IPS-20b (cell line): ENCODE measurements around the gene FBN1.

Source experiments
- H3K27ac ChIP-seq: one replicate; pipeline ENCODE4 v1.5.1; 2013; ENCODE audit warnings: low read length
- H3K27me3 ChIP-seq: 2 replicates; pipeline ENCODE4 v1.6.1; 2013; ENCODE audit warnings: mild to moderate bottlenecking, low read length, inconsistent platforms; ENCODE audit not compliant: insufficient read depth
- H3K36me3 ChIP-seq: 2 replicates; pipeline ENCODE4 v1.6.1; 2013; ENCODE audit warnings: low read depth, mild to moderate bottlenecking, inconsistent platforms, low read length, moderate library complexity; ENCODE audit not compliant: insufficient read depth
- H3K4me1 ChIP-seq: 2 replicates; pipeline ENCODE4 v1.6.1; 2013; ENCODE audit warnings: mild to moderate bottlenecking, control low read depth, inconsistent platforms, low read length, moderate library complexity; ENCODE audit not compliant: insufficient read depth
- H3K4me3 ChIP-seq: 2 replicates; pipeline ENCODE4 v1.5.1; 2013; ENCODE audit warnings: mild to moderate bottlenecking, low read length, inconsistent platforms
- H3K9ac ChIP-seq: 2 replicates; pipeline ENCODE4 v1.6.1; 2013; ENCODE audit warnings: low read depth, mild to moderate bottlenecking, inconsistent platforms, low read length, moderate library complexity
- H3K9me3 ChIP-seq: 2 replicates; pipeline ENCODE4 v1.6.1; 2013; ENCODE audit warnings: mild to moderate bottlenecking, low read depth, low read length, inconsistent platforms; ENCODE audit not compliant: insufficient read depth

Gene FBN1

DNA sequence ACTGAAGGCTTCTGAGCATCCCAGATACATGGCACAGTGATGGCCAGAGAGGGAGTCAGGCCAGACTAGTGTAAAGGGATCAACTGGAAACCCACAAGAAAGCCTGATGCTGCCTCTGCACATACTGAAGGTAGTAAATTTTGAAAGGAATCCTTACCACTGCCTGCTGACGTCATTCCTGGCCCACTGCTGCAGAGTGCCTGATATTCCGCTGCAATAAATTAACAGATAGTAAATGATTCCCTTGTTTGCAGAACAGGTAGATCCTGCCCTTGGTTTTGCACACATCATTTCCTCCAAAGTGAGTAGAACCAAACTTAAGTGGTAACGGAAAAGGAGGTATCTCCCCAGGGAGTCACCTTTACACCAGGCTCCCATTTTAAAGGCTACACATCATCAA, 146.7 kb downstream of the FBN1 start:
- Histone ChIP-seq H3K27ac (no peak overlapping the region), H3K4me3 (no peak overlapping the region), H3K27me3 (no peaks in the 10 kb centered on the region)

DNA sequence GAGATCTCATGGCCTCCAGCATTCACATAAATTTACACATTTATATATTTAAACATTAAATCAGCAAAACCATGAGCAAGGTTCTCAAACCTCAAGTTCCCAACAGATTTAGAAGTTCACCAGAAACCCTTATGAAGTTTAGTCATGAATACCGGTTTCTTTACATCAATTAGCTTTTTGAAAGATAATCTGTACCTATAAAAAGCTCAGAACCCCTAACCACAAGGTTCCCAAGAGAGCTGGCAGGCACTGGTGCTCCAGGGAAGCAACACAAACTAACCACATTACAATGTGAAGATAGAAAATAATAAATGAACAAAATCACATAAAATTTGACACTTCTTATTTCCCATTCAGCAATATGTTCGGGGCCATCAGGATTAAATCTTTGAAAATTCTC, 150.9 kb downstream of the FBN1 start:
- Histone ChIP-seq H3K27ac (no peak overlapping the region), H3K4me3 (no peak overlapping the region), H3K36me3 (no peaks in the 10 kb centered on the region), H3K4me1 (no peaks in the 10 kb centered on the region), H3K9ac (no peak overlapping the region), H3K27me3 (no peaks in the 10 kb centered on the region), H3K9me3 (no peaks in the 10 kb centered on the region)

More for the DNA sequence above, 146.7 kb downstream of the FBN1 start:
- H3K9ac ChIP-seq, result no peak overlapping the region
- no peaks in the 10 kb centered on the region for H3K4me1 ChIP-seq
- H3K9me3 ChIP-seq, result no peaks in the 10 kb centered on the region
- H3K36me3 ChIP-seq, result no peaks in the 10 kb centered on the region

DNA sequence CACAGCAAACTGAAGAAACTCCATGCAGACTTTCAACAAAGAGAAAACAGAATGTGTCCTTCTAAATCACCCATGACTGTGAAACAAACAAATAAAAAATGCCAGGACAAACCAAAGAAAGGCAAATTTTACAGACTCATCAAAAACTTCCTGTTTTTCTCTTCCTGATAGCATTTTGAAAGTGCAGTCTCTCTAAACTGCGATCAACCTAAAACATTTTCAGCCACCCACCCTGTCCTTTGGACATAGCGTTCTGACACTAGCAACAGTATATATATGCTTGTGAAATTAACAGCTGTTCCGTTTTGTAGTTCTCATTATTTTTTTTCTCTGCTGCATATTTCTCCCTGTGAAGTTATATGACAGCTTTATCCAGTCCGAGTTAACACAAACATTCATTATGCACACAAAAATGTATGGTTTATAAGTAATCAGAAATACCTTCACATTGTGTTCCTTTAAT, 151.7 kb downstream of the FBN1 start:
- H3K4me3 ChIP-seq, result no peak overlapping the region
- H3K27me3 ChIP-seq, result no peaks in the 10 kb centered on the region
- no peak overlapping the region for H3K9ac ChIP-seq
- H3K4me1 ChIP-seq, result no peaks in the 10 kb centered on the region
- H3K27ac ChIP-seq, result no peak overlapping the region
- no peaks in the 10 kb centered on the region for H3K36me3 ChIP-seq
- H3K9me3 ChIP-seq, result no peaks in the 10 kb centered on the region

DNA sequence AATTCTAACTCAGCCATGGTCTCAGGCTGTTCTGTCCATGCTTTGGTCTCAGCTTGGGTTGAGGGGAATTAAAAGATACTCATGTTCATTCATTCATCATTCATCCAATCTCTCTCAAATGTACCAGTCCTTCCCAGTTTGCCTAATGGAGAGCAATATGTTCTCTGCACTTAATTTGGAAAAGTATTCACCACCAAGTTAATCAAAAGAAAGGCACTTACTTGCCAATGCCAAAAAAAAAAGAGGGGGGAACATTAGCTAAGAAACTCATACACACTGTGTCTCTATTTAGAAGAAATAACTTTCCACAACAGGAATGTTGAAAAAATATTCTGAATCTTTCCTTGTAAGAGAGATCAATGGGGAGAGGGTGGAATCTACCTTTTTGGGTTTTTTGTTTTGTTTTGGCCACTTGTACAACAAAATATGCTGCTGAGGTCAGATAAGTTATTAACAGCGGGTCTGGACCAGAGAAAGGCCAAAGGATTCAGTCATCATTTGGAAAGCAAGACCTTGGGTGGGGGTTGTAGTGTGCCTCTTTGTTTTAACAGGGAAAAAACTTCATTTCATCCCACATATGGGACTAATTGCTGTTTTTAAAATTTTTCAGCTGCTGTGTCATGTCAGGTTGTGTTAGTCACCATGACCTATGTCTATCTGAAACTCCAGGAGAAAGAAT, 152.3 kb downstream of the FBN1 start:
- no peaks in the 10 kb centered on the region for H3K27me3 ChIP-seq
- H3K4me3 ChIP-seq, result no peak overlapping the region
- no peaks in the 10 kb centered on the region for H3K4me1 ChIP-seq
- H3K36me3 ChIP-seq, result no peaks in the 10 kb centered on the region
- no peaks in the 10 kb centered on the region for H3K9me3 ChIP-seq
- H3K27ac ChIP-seq, result no peak overlapping the region
- no peak overlapping the region for H3K9ac ChIP-seq

DNA sequence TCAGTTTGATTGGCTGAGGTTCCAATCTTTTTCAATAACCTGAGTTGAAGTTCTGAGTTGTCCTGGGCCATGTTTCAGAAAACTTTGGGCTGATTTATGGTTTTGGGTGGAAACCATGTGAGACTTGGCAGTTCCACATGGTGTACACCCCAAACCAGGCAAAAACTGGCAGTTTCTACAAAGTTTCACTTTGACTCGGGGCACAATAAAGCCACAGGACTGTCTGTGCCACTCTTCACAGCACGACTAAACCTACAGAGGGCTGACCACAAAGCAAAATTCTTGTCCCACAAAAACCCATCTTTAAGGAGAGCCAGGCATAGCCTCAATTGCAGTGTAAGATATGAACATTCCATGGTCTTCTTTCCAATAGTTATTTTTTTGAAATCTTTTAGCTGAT, 159.3 kb downstream of the FBN1 start:
- Histone ChIP-seq H3K4me1 (peaks cover 7% of the 10 kb centered on the region; the same call in 1 of the 2 replicates), H3K27me3 (no peaks in the 10 kb centered on the region), H3K9me3 (no peaks in the 10 kb centered on the region), H3K27ac (no peak overlapping the region), H3K9ac (no peak overlapping the region), H3K36me3 (no peaks in the 10 kb centered on the region), H3K4me3 (no peak overlapping the region)

DNA sequence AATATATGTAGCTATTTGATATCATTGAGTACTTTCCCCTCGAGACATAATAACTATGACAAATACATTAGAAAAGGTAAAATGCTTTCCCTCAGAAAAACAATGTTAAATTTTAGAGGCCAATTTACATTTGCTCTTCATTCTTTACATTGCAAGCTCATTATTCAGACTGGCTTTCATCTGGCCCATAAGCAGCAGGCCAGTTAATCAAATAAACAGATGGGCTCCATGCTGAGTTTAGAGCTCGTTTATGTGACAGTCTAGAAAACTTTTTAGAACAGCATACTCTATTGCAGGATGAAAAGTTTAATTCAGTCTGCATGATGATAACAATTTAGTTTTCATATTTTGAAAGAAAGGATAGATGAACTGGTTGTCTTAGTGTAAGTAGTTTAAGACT, 163.7 kb downstream of the FBN1 start:
- H3K27ac ChIP-seq, result no peak overlapping the region
- peaks cover 21% of the 10 kb centered on the region for H3K4me1 ChIP-seq
- no peaks in the 10 kb centered on the region for H3K27me3 ChIP-seq
- H3K9ac ChIP-seq, result no peak overlapping the region
- no peaks in the 10 kb centered on the region for H3K9me3 ChIP-seq
- H3K36me3 ChIP-seq, result no peaks in the 10 kb centered on the region
- no peak overlapping the region for H3K4me3 ChIP-seq

DNA sequence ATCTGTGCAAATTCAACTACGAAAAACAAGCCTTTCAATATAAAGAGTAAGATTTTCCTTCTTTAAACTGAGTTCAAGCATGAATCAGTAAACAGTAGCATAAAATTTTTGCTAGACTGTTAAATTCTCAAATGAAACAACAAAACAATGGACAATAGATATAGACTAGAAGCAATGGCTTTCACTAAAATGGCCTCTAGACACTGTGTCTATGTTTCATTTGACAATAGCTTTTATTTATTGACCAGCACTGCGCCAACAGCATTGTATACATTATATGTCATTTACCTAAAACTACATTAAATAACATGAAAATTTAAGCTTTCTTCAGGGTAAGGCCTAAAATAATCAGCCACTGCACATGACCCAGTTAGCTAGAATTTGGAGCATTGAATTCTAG, 165.8 kb downstream of the FBN1 start:
- Histone ChIP-seq H3K9ac (no peak overlapping the region), H3K9me3 (no peaks in the 10 kb centered on the region), H3K27me3 (no peaks in the 10 kb centered on the region), H3K27ac (no peak overlapping the region), H3K4me1 (peaks cover 18% of the 10 kb centered on the region), H3K36me3 (no peaks in the 10 kb centered on the region), H3K4me3 (no peak overlapping the region)

DNA sequence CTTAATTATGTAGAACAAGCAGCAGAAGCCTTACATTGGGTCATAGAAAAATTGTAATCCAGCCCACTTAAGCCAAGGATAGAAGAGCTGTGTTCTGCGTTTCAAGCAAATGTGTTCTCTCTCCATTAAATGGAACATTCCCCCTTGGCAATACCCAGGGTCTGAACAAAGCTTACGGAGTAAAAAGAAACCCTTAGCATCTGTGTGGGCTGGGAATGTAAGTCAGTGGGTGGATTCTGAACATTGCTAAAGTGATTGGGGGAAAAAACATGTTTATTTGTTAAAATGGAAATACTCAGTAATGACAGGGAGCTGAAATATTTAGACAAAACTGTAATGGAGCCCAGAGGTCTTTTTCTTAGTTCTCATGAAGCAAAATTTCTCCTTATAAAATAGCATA, 166.9 kb downstream of the FBN1 start:
- Histone ChIP-seq H3K9ac (no peak overlapping the region), H3K4me1 (peaks cover 18% of the 10 kb centered on the region), H3K27ac (no peak overlapping the region), H3K4me3 (no peak overlapping the region), H3K36me3 (no peaks in the 10 kb centered on the region), H3K9me3 (no peaks in the 10 kb centered on the region), H3K27me3 (no peaks in the 10 kb centered on the region)

DNA sequence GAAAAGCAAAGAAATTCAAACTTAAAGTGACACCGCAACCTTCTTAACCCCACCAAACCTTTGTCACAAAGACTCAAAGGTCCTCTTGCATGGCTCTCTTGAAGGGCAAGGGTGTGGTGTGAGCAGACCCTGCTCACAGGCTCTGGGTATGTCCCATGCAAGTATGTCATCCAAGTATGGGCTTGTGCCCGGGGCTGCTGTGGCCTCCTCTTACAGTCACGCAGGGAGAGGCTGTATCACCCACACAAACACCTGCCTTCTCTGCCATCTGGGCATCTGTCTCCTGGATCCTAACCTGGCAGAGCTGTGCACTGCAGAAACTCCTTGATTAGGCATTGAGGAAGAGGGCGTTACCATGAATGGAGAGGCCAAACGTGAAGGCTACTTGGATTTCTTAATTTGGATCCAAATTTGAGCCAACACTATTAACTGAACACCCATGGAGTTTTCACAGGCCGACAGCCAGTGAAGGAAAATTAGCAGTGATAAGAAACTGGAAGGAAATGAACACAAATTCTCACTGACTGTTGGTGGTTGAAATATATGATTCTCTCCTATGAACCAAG, 167.6 kb downstream of the FBN1 start:
- Histone ChIP-seq H3K27me3 (no peaks in the 10 kb centered on the region), H3K9ac (no peak overlapping the region), H3K36me3 (no peaks in the 10 kb centered on the region), H3K4me1 (peaks cover 18% of the 10 kb centered on the region), H3K9me3 (no peaks in the 10 kb centered on the region), H3K27ac (no peak overlapping the region), H3K4me3 (no peak overlapping the region)

DNA sequence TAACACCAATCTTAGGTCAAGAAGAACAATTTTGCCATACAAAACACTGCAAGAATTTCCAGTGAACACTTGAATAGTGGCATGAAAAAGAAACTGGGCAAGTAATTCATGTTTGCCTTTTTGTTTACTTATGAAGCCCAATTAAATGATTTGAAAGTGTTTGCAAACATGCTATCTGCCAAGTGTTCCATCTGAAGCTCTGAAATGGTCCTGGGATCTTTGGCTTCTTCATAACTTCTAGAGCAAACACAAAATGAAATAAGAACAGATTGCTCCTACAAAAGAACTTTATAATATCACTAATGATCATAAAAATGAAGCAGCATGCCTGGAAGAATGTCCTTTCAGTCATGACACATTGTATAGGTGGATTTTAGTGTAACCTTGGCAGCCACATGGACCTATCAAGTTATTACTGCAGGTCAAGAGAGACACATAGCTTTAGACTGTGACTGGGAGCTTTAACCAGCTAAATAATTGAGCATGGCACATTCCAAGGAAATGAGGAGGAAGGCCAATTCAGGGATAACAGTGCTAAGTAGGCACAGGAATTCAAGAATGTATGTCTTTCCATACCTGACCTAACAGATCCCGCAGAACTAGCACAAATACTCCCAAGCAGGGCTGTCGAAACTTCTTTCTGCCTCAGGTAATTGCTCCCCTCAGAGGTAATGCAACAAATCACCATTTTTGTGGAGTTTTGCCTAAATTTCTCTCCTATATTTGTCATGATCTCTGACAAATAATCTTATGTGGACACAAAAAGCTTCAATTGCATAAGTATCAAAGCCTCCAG, 169.7 kb downstream of the FBN1 start:
- Histone ChIP-seq H3K4me3 (no peak overlapping the region), H3K4me1 (peaks cover 14% of the 10 kb centered on the region), H3K9ac (no peak overlapping the region), H3K27ac (no peak overlapping the region), H3K27me3 (no peaks in the 10 kb centered on the region), H3K36me3 (no peaks in the 10 kb centered on the region), H3K9me3 (no peaks in the 10 kb centered on the region)

DNA sequence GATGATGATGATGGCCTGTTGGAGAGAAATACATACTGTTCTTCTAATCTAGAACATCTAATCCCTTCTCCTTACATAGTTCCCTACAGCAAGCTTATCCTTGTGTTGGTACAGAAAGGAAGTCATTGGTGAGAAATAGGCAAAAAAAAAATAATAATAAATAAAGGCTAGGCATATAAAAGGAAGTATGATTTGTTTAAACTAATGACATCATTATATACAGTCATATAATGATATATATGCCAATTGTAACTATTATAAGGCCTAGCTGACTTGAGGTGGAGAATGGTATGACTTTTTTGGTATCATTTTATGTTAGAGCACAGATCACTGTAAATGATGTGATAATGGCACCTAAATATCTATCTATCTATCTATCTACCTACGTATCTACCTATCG, 171.8 kb downstream of the FBN1 start:
- no peaks in the 10 kb centered on the region for H3K36me3 ChIP-seq
- H3K9ac ChIP-seq, result no peak overlapping the region
- no peak overlapping the region for H3K27ac ChIP-seq
- H3K27me3 ChIP-seq, result no peaks in the 10 kb centered on the region
- no peaks in the 10 kb centered on the region for H3K9me3 ChIP-seq
- peaks cover 6% of the 10 kb centered on the region; the same call in 1 of the 2 replicates for H3K4me1 ChIP-seq
- no peak overlapping the region for H3K4me3 ChIP-seq

DNA sequence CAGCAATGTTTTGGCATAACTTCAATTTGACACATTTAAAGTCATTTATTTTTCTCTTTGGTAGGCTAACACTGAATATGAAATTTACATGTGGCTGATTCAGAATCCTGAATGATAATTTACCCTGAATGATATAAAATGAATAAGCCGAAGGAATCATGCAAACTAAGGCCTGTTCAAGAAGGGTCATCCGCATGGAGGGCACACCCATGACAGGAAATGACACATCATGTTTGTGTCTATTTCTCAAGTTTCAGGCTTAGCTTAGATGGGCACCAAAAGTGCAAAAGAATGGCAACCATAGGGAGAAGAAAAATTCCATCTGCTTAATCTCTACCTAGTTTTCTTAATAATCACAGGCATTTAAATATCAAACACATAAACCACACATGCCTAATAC, 172.8 kb downstream of the FBN1 start:
- Histone ChIP-seq H3K9me3 (no peaks in the 10 kb centered on the region), H3K27ac (no peak overlapping the region), H3K4me3 (no peak overlapping the region), H3K27me3 (no peaks in the 10 kb centered on the region), H3K9ac (no peak overlapping the region), H3K36me3 (no peaks in the 10 kb centered on the region), H3K4me1 (no peaks in the 10 kb centered on the region)
